C4-2B (cell line): ENCODE measurements around the gene TDRD1.

ENCODE experiments used
- H3K27ac ChIP-seq: fragments of 450-650 bp; 2 replicates; pipeline ENCODE4 v1.5.1; 2017
- ZFX ChIP-seq: fragments of 450-650 bp; IDR thresholded peaks from 2 replicates; pipeline ENCODE4 v1.6.1; 2017
- TF ChIP-seq, protein P1 (sequence below): fragments of 450-650 bp; conservative IDR thresholded peaks from 2 replicates; pipeline ENCODE4 v1.5.1; 2017; ENCODE audit warnings: mild to moderate bottlenecking

TDRD1 gene

GRCh38 chr10:114250236-114250635 lies 71.1 kb downstream of the TDRD1 start:
- TF ChIP-seq ZFX, result no peak
- TF ChIP-seq, protein P1, sequence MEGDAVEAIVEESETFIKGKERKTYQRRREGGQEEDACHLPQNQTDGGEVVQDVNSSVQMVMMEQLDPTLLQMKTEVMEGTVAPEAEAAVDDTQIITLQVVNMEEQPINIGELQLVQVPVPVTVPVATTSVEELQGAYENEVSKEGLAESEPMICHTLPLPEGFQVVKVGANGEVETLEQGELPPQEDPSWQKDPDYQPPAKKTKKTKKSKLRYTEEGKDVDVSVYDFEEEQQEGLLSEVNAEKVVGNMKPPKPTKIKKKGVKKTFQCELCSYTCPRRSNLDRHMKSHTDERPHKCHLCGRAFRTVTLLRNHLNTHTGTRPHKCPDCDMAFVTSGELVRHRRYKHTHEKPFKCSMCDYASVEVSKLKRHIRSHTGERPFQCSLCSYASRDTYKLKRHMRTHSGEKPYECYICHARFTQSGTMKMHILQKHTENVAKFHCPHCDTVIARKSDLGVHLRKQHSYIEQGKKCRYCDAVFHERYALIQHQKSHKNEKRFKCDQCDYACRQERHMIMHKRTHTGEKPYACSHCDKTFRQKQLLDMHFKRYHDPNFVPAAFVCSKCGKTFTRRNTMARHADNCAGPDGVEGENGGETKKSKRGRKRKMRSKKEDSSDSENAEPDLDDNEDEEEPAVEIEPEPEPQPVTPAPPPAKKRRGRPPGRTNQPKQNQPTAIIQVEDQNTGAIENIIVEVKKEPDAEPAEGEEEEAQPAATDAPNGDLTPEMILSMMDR, result no peak

DNA sequence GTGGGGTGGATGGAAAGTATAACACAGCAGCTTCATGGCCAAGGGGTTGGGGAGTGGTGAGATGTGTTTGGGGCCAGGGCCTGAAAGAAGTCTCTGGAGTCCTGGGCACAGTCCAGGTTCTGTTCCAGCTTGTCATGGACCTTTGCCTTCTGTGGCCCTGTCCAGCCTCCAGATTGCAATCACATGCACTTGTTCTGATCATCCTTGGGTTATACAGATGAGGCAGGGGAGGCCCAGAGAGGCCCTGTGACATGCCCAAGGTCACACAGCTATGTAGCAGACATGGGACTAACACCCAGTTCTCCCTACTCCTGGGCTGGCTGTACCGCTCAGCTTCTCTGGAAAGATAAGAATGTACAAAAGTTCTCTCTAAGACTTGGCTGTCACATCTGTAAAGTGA lies 71.6 kb downstream of the TDRD1 start:
- no peak for TF ChIP-seq ZFX
- TF ChIP-seq, protein P1, result no peak
- no peak overlapping the region for H3K27ac ChIP-seq

More at GRCh38 chr10:114250236-114250635, 71.1 kb downstream of the TDRD1 start:
- no peak overlapping the region for H3K27ac ChIP-seq

DNA sequence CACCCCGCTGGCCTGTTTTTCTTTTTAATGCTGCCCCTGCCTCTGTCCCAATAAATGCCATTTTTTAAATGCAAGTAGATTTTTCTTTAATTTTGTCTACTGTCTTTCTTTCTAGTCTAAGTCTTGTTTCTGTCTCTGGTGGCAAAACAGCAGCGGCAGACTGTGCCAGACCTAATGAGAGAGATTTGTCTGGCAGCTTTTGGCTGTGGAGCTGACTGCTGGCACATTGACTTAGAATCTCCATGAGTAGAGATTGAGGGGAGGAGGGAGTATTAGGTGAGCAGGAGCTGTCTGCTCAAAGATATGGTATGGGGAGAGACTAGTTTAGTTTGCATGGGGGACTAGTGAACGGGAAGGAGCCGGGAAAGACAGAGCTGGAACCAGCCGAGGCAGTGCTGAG lies 72.9 kb downstream of the TDRD1 start:
- no peak for TF ChIP-seq ZFX
- TF ChIP-seq, protein P1, result no peak
- H3K27ac ChIP-seq, result no peak overlapping the region

GRCh38 chr10:114252883-114253282 lies 73.7 kb downstream of the TDRD1 start:
- H3K27ac ChIP-seq, result no peak overlapping the region
- no peak for TF ChIP-seq ZFX
- TF ChIP-seq, protein P1, result no peak

DNA sequence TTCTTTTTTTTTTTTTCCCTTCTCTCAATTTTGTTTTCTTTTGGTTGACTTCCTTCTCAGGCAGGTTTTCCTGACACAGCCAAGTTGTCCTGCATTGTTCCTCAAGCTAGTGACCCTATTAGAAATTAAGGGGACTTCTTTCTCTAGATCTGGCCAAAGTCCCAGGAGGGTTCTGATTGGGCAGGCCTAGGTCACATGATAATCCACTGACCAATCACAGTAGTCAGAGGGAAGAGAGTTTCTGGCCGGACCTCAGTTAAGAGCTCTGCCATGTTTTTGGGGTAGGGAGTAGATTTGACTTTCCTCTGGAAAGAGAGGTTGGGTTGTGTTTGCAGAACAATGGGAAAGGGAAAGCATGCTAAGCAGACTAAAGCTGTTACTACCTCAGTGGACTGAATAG lies 76.1 kb downstream of the TDRD1 start:
- TF ChIP-seq, protein P1, result no peak
- no peak for TF ChIP-seq ZFX
- no peak overlapping the region for H3K27ac ChIP-seq

DNA sequence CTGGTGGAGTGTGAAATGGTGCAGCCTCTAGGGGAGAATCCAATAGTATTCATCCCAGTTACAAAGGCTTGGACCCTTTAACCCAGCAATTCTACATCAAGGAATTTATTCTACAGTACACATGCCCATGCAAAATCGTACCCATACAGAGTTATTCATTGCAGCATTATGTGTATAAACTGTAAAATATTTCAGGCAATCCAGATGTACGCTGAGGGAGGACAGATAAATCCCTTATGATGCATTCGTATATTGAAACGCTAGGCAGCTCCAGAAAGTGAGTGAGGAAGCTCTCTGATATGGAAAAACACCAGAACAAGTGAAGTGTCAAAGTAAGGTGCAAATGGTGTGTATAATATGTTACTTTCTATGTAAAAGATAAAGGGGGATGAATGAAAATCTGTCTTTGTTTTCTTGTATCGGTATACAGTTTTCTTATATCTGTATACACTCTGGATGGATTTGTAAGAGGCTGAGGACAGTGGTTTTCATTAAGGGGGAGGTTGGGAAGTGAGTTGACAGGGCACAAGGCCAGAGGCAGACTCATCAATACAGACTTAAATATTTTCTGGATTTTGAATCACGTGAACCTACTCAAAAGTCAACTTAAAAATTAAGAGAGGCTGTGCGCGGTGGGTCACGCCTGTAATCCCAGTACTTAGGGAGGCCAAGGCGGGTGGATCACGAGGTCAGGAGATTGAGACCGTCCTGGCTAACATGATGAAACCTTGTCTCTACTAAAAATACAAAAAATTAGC lies 77.0 kb downstream of the TDRD1 start:
- TF ChIP-seq, protein P1, result no peak
- TF ChIP-seq ZFX, result no peak
- H3K27ac ChIP-seq, result no peak overlapping the region

DNA sequence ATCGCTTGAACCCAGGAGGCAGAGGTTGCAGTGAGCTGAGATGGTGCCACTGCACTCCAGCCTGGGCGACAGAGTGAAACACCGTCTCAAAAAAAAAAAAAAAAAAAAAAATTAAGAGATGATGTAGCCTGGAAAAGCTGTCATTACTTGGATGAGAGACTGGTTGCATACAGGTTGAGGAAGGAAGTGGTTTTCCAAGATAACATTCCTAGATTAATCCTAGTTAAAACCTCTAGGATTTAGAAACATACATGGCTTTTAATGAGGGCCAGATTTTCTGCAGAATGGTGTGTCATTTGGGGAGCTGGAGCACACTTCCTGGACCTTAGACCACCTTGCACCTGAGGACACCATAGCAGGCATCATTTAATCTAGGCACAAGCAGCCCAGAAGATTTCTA lies 77.7 kb downstream of the TDRD1 start:
- TF ChIP-seq ZFX, result no peak
- no peak overlapping the region for H3K27ac ChIP-seq

- no peak overlapping the region for H3K27ac ChIP-seq
- no peak for TF ChIP-seq ZFX
- TF ChIP-seq, protein P1, result no peak
Measured at GRCh38 chr10:114257498-114257897, 78.3 kb downstream of the TDRD1 start.
